ENCODE data around the gene BMP4. TPM values are rescaled to one million over a fixed set of nuclear protein-coding genes. Genes with fewer than 3 reads are reported as not detected.

Gene BMP4
- total RNA-seq, 1 donor from 2014 or later, result 5.2 TPM

DNA sequence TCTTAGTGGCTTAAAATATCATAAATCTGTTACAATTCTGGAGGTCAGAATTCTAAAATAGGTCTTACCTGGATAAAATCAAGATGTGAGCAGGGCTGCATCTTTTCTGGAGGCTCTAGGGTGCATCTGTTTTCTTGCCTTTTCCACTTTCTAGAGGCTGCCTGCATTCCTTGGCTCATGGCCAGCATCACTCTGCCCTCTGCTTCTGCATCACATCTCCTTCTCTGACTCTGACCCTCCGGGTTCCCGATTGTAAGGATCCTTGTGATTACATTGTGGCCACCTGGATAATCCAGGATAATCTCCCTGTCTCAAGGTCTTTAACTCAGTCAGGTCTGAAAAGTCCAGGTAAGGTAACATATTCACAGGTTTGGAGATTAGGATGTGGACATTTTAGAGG is 11.0 kb upstream of the BMP4 start:
- Histone ChIP-seq H3K27me3 (ENCODE audit: control insufficient read depth in 3 of 3, insufficient read depth in 3 of 3, low read length in 3 of 3) (peaks cover 10 to 20% (median 13%) of the 10 kb centered on the region in 3 donors), H3K4me3 (ENCODE audit: low read length in 3 of 3) (no peak overlapping the region), H3K36me3 (ENCODE audit: control insufficient read depth in 3 of 3, insufficient read depth in 3 of 3, low read length in 3 of 3) (no peaks in the 10 kb centered on the region), H3K27ac (ENCODE audit: low read depth, low read length) (no peak overlapping the region), H3K9ac (ENCODE audit: low read depth in 1 of 3, low read length in 3 of 3) (no peak overlapping the region), H3K9me3 (ENCODE audit: control insufficient read depth in 3 of 3, low read length in 3 of 3) (no peaks in the 10 kb centered on the region), H3K4me1 (ENCODE audit: control insufficient read depth in 3 of 3, insufficient read depth in 3 of 3, low read length in 3 of 3) (peaks cover 10 to 11% (median 10%) of the 10 kb centered on the region in 3 donors)

DNA sequence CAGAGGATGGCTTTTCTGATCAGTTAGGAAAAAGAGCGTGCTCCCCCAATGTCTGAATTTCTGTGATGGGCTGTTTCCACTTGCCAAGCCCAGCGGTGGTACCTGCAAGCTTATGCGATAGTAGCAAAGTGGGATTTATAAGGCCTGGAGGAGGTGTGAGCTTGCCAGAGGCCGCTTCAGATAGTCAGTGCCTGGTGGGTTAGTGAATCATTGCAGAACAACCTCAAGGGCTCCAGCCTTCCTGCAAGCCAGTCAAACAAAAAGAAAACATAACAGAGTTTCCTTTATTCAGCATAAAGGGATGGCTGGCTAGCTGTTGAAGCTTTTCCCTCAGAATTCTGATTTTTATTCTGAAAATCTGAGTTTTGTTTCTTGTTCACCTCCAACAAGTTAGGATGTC is 7.6 kb upstream of the BMP4 start:
- Histone ChIP-seq H3K9ac (ENCODE audit: low read depth in 1 of 3, low read length in 3 of 3) (no peak overlapping the region), H3K4me1 (ENCODE audit: control insufficient read depth in 3 of 3, insufficient read depth in 3 of 3, low read length in 3 of 3) (peaks cover 10 to 11% (median 10%) of the 10 kb centered on the region in 3 donors), H3K27ac (ENCODE audit: low read depth, low read length) (no peak overlapping the region), H3K27me3 (ENCODE audit: control insufficient read depth in 3 of 3, insufficient read depth in 3 of 3, low read length in 3 of 3) (peaks cover 17 to 30% (median 21%) of the 10 kb centered on the region in 3 donors), H3K36me3 (ENCODE audit: control insufficient read depth in 3 of 3, insufficient read depth in 3 of 3, low read length in 3 of 3) (no peaks in the 10 kb centered on the region), H3K4me3 (ENCODE audit: low read length in 3 of 3) (no peak overlapping the region), H3K9me3 (ENCODE audit: control insufficient read depth in 3 of 3, low read length in 3 of 3) (no peaks in the 10 kb centered on the region)

DNA sequence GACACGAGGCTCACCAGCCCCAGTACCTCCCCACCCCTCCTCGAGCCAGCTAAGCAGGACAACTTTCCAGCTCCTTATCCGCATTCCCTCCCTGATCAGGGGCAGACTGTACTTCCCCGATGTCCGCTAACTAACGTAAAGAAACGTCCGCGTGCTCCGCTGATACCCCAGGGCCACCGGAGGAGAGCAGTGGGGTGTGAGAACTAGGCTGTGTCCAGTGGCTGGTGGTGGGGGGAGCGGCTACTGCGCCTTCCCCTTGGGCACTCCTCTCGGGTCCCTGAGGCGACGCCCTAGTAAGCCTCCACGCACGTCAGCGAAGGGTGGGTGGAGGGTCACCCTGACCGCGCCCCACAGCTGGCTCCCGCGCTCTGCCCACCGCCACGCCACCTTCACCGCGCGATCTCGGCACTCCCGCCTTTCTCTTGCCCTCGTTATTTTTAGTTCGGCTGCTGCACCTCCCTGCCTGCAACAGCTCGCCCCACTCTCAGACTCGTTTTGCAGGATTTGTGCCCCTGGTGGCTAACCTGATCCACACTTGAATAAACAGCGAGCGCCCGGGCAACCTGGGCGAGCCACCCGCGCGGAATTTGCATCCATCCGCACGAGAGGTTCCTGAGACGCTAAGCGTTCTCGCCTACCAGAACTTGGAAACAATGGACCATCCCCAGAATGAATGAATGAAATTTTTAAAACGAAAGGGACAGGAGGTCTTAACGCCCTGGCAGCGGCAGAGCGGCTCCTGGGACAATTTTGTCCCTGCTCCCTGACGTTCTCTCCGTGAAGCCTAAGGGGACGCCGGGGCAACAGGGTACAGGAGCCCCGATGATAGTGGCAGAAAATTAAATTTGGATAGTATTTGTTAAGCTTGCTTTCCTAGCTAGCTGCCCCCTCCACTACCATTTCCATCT is 6.9 kb upstream of the BMP4 start:
- Histone ChIP-seq H3K36me3 (ENCODE audit: control insufficient read depth in 3 of 3, insufficient read depth in 3 of 3, low read length in 3 of 3) (no peaks in the 10 kb centered on the region), H3K9me3 (ENCODE audit: control insufficient read depth in 3 of 3, low read length in 3 of 3) (no peaks in the 10 kb centered on the region), H3K4me1 (ENCODE audit: control insufficient read depth in 3 of 3, insufficient read depth in 3 of 3, low read length in 3 of 3) (peaks cover 10 to 11% (median 10%) of the 10 kb centered on the region in 3 donors), H3K27me3 (ENCODE audit: control insufficient read depth in 3 of 3, insufficient read depth in 3 of 3, low read length in 3 of 3) (peaks cover 18 to 33% (median 21%) of the 10 kb centered on the region in 3 donors), H3K27ac (ENCODE audit: low read depth, low read length) (no peak overlapping the region), H3K4me3 (ENCODE audit: low read length in 3 of 3) (peak overlapping the region; percentile 40 to 56 (median 44)), H3K9ac (ENCODE audit: low read depth in 1 of 3, low read length in 3 of 3) (peak overlapping the region in 2 of 3 donors; percentile 6 to 42)

- H3K36me3 ChIP-seq (ENCODE audit: control insufficient read depth in 3 of 3, insufficient read depth in 3 of 3, low read length in 3 of 3), result no peaks in the 10 kb centered on the region
- peaks cover 18 to 33% (median 21%) of the 10 kb centered on the region in 3 donors for H3K27me3 ChIP-seq (ENCODE audit: control insufficient read depth in 3 of 3, insufficient read depth in 3 of 3, low read length in 3 of 3)
These were observed 6.3 kb upstream of the BMP4 start for GRCh38 chr14:53962953-53963319.

DNA sequence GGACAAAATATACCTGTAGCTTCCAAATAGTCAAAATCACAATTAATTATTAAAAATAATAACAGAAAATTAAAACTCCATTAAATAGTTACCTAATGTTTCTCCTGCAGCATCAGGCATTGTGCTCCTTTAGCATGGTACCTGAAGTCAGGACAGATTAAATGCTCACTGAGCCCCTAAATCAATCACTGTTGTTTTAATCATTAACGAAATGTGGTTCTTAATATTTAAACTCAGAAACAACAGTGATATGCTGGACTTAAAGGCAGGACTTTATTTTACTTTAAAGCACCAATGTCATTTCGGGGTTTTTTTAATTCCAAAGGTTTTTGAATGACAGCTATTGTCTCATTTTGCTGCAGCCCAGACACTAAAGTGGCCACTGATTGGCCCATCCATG is 2.0 kb upstream of the BMP4 start:
- H3K9me3 ChIP-seq (ENCODE audit: control insufficient read depth in 3 of 3, low read length in 3 of 3), result no peaks in the 10 kb centered on the region
- H3K4me1 ChIP-seq (ENCODE audit: control insufficient read depth in 3 of 3, insufficient read depth in 3 of 3, low read length in 3 of 3), result peaks cover 13 to 32% (median 14%) of the 10 kb centered on the region in 3 donors
- peaks cover 46 to 54% (median 52%) of the 10 kb centered on the region in 3 donors for H3K27me3 ChIP-seq (ENCODE audit: control insufficient read depth in 3 of 3, insufficient read depth in 3 of 3, low read length in 3 of 3)
- no peak overlapping the region for H3K4me3 ChIP-seq (ENCODE audit: low read length in 3 of 3)
- no peak overlapping the region for H3K27ac ChIP-seq (ENCODE audit: low read depth, low read length)
- no peak overlapping the region for H3K9ac ChIP-seq (ENCODE audit: low read depth in 1 of 3, low read length in 3 of 3)
- no peaks in the 10 kb centered on the region for H3K36me3 ChIP-seq (ENCODE audit: control insufficient read depth in 3 of 3, insufficient read depth in 3 of 3, low read length in 3 of 3)

More at GRCh38 chr14:53962953-53963319, 6.3 kb upstream of the BMP4 start:
- Histone ChIP-seq H3K9me3 (ENCODE audit: control insufficient read depth in 3 of 3, low read length in 3 of 3) (no peaks in the 10 kb centered on the region), H3K9ac (ENCODE audit: low read depth in 1 of 3, low read length in 3 of 3) (no peak overlapping the region), H3K4me1 (ENCODE audit: control insufficient read depth in 3 of 3, insufficient read depth in 3 of 3, low read length in 3 of 3) (peaks cover 10 to 11% (median 10%) of the 10 kb centered on the region in 3 donors), H3K27ac (ENCODE audit: low read depth, low read length) (no peak overlapping the region), H3K4me3 (ENCODE audit: low read length in 3 of 3) (peak overlapping the region; percentile 40 to 56 (median 44))

DNA sequence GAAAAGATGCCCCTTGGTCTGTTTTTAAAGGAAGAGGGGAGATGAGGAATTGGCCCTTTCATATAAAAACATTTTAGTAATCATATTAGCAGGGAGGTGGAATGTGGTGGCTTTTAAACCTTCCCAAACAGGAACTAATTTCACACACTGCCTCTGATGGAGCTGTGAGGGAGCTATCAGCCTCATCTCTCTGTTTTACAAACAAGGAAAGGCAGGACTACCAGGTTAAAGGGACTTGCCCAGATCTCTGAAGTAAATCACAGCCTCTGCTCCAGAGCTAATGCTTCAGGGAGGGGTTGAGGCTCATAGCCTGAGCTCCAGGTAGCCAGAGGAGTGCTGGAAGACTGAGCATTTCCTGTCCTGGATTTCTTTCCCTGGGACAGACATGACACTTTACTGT is 1.1 kb upstream of the BMP4 start:
- peaks cover 0 to 1% (median 0%) of the 10 kb centered on the region in 3 donors for H3K36me3 ChIP-seq (ENCODE audit: control insufficient read depth in 3 of 3, insufficient read depth in 3 of 3, low read length in 3 of 3)
- no peak overlapping the region for H3K27ac ChIP-seq (ENCODE audit: low read depth, low read length)
- H3K27me3 ChIP-seq (ENCODE audit: control insufficient read depth in 3 of 3, insufficient read depth in 3 of 3, low read length in 3 of 3), result peaks cover 45 to 53% (median 45%) of the 10 kb centered on the region in 3 donors
- peaks cover 9 to 32% (median 12%) of the 10 kb centered on the region in 3 donors for H3K4me1 ChIP-seq (ENCODE audit: control insufficient read depth in 3 of 3, insufficient read depth in 3 of 3, low read length in 3 of 3)
- no peaks in the 10 kb centered on the region for H3K9me3 ChIP-seq (ENCODE audit: control insufficient read depth in 3 of 3, low read length in 3 of 3)
- no peak overlapping the region for H3K9ac ChIP-seq (ENCODE audit: low read depth in 1 of 3, low read length in 3 of 3)
- H3K4me3 ChIP-seq (ENCODE audit: low read length in 3 of 3), result no peak overlapping the region

- peak overlapping the region; percentile 72 for H3K27ac ChIP-seq (ENCODE audit: low read depth, low read length)
- peaks cover 20 to 45% (median 23%) of the 10 kb centered on the region in 3 donors for H3K4me1 ChIP-seq (ENCODE audit: control insufficient read depth in 3 of 3, insufficient read depth in 3 of 3, low read length in 3 of 3)
- peak overlapping the region; percentile 72 to 81 (median 80) for H3K4me3 ChIP-seq (ENCODE audit: low read length in 3 of 3)
- peak overlapping the region; percentile 64 to 79 (median 72) for H3K9ac ChIP-seq (ENCODE audit: low read depth in 1 of 3, low read length in 3 of 3)
- H3K36me3 ChIP-seq (ENCODE audit: control insufficient read depth in 3 of 3, insufficient read depth in 3 of 3, low read length in 3 of 3), result peaks cover 0 to 3% (median 0%) of the 10 kb centered on the region in 3 donors
- H3K27me3 ChIP-seq (ENCODE audit: control insufficient read depth in 3 of 3, insufficient read depth in 3 of 3, low read length in 3 of 3), result peaks cover 43 to 59% (median 57%) of the 10 kb centered on the region in 3 donors
- H3K9me3 ChIP-seq (ENCODE audit: control insufficient read depth in 3 of 3, low read length in 3 of 3), result no peaks in the 10 kb centered on the region
These were observed 776 bp downstream of the BMP4 start for GRCh38 chr14:53955671-53956426.

DNA sequence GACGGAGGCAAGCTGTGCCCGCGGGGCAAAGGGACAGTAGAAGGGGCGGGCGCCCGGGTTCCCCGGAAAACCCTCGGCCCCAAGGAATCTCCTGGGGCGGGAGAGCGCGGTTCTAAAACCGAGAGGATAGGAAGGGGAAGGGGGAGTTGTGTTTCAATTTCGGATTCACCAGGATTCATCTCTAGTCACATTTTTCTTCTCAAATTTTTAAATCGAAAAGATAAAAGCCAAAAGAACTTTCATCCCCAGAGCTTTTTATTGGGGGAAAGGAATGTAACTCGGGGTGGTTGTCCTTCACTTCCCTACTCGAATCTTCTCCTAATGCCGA is 1.4 kb downstream of the BMP4 start:
- peaks cover 43 to 65% (median 61%) of the 10 kb centered on the region in 3 donors for H3K27me3 ChIP-seq (ENCODE audit: control insufficient read depth in 3 of 3, insufficient read depth in 3 of 3, low read length in 3 of 3)

GRCh38 chr14:53954551-53955228 is 1.9 kb downstream of the BMP4 start:
- Histone ChIP-seq H3K9ac (ENCODE audit: low read depth in 1 of 3, low read length in 3 of 3) (peak overlapping the region; percentile 68 to 79 (median 75)), H3K4me3 (ENCODE audit: low read length in 3 of 3) (peak overlapping the region; percentile 72 to 81 (median 80)), H3K9me3 (ENCODE audit: control insufficient read depth in 3 of 3, low read length in 3 of 3) (no peaks in the 10 kb centered on the region), H3K27me3 (ENCODE audit: control insufficient read depth in 3 of 3, insufficient read depth in 3 of 3, low read length in 3 of 3) (peaks cover 43 to 70% (median 64%) of the 10 kb centered on the region in 3 donors), H3K36me3 (ENCODE audit: control insufficient read depth in 3 of 3, insufficient read depth in 3 of 3, low read length in 3 of 3) (peaks cover 0 to 6% (median 4%) of the 10 kb centered on the region in 3 donors), H3K4me1 (ENCODE audit: control insufficient read depth in 3 of 3, insufficient read depth in 3 of 3, low read length in 3 of 3) (peaks cover 20 to 45% (median 23%) of the 10 kb centered on the region in 3 donors), H3K27ac (ENCODE audit: low read depth, low read length) (peak overlapping the region; percentile 72)

More for the DNA sequence above, 1.4 kb downstream of the BMP4 start:
- peaks cover 0 to 3% (median 2%) of the 10 kb centered on the region in 3 donors for H3K36me3 ChIP-seq (ENCODE audit: control insufficient read depth in 3 of 3, insufficient read depth in 3 of 3, low read length in 3 of 3)
- peak overlapping the region; percentile 68 to 79 (median 75) for H3K9ac ChIP-seq (ENCODE audit: low read depth in 1 of 3, low read length in 3 of 3)
- peak overlapping the region; percentile 72 for H3K27ac ChIP-seq (ENCODE audit: low read depth, low read length)
- no peaks in the 10 kb centered on the region for H3K9me3 ChIP-seq (ENCODE audit: control insufficient read depth in 3 of 3, low read length in 3 of 3)
- H3K4me3 ChIP-seq (ENCODE audit: low read length in 3 of 3), result peak overlapping the region; percentile 72 to 81 (median 80)
- H3K4me1 ChIP-seq (ENCODE audit: control insufficient read depth in 3 of 3, insufficient read depth in 3 of 3, low read length in 3 of 3), result peaks cover 20 to 45% (median 23%) of the 10 kb centered on the region in 3 donors

All from skeletal muscle tissue (tissue), 4 donors.